Tibial nerve (tissue), 4 donors: ENCODE results near the gene DISP3. TPM values are rescaled to one million over a fixed set of nuclear protein-coding genes. Genes with fewer than 3 reads are reported as not detected.

Source experiments
- DNase-seq, 2 donors: peaks; one replicate each; pipeline ENCODE4 v3.0.0-alpha.2; 2019; ENCODE audit warnings: low spot score in 2 of 2
- H3K27ac ChIP-seq, 4 donors: fragments of 200-600 bp; sonication (generic) in 3 of 4; one replicate each; pipeline ENCODE4 v1.5.1; 2017 to 2019; ENCODE audit warnings: mild to moderate bottlenecking in 1 of 4
- H3K27me3 ChIP-seq, 2 donors: fragments of 200-600 bp; sonication (generic) in 1 of 2; one replicate each; pipeline versions ENCODE4 v1.5.1 to v1.6.0; 2017 to 2019
- H3K36me3 ChIP-seq, 3 donors: fragments of 200-600 bp; sonication (generic); one replicate each; pipeline ENCODE4 v1.5.1; 2018 to 2019
- H3K4me1 ChIP-seq, 4 donors: fragments of 200-600 bp; sonication (generic) in 3 of 4; one replicate each; pipeline ENCODE4 v1.5.1; 2017 to 2019
- H3K4me3 ChIP-seq, 4 donors: fragments of 200-600 bp; sonication (generic) in 3 of 4; one replicate each; pipeline ENCODE4 v1.5.1; 2017 to 2019; ENCODE audit warnings: mild to moderate bottlenecking in 1 of 4, moderate library complexity in 1 of 4
- H3K9me3 ChIP-seq, 4 donors: fragments of 200-600 bp; sonication (generic) in 3 of 4; one replicate each; pipeline ENCODE4 v1.5.1; 2017 to 2019
- EP300 ChIP-seq, 2 donors: sonication (generic); formaldehyde crosslinking; IDR thresholded peaks; one replicate each; pipeline ENCODE4 v1.6.1; 2017; ENCODE audit warnings: antibody characterized with exemption in 2 of 2, mild to moderate bottlenecking in 1 of 2
- POLR2A ChIP-seq, 2 donors: fragments of 450-650 bp; IDR thresholded peaks; one replicate each; pipeline ENCODE4 v1.6.1; 2017; ENCODE audit warnings: antibody characterized with exemption in 2 of 2, mild to moderate bottlenecking in 2 of 2, moderate library complexity in 2 of 2
- WGBS, 2 donors: methylation state at CpG; one replicate each; pipeline ENCODE4 v1.1.5; 2018; 5-methylcytosine and 5-hydroxymethylcytosine counted together
- total RNA-seq, 4 donors: library from RNA; depleted of rRNA; stranded (reverse); fragments of >200 nt; gene quantifications; one replicate each; pipeline ENCODE4 v1.1.0, GENCODE V29; 2016
- TF ChIP-seq, protein P1 (sequence below), 5 experiments: fragments of 200-600 bp in 3 of 5; fragments of 450-650 bp in 2 of 5; sonication (generic) in 3 of 5; IDR thresholded peaks; one replicate each; pipeline ENCODE4 v1.5.1; 2016 to 2019; ENCODE audit warnings: antibody characterized with exemption in 5 of 5, mild to moderate bottlenecking in 3 of 5, moderate library complexity in 2 of 5

DISP3 gene
- total RNA-seq, 4 donors from 2014 or later, result 0.59 TPM; not detected in 3

DNA sequence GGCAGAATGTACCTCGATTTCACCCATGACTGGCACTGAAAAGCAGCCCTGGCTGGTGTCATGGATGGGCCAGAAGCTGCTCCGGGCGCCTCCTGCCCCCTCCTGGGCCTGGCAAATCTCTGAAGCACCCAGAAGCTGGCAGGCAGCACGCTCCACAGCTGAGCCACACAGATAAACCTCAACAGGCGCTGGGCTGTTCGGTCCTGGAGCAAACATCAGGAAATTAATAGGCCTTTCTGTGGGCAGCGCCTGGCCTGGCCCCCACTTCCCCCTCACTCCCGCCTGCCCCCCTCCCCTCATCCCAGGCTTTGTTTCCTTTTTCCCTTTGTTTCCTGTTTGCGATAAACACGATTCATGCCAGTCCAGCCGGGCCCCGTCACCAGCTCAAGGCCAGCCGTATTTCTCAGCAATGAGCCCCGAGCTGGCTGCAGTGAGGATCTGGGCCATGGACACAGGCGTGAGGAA is 20.1 kb upstream of the DISP3 start:
- Histone ChIP-seq H3K4me1 (peaks cover 0 to 10% (median 0%) of the 10 kb centered on the region in 4 donors), H3K4me3 (no peak overlapping the region), H3K36me3 (no peaks in the 10 kb centered on the region), H3K27ac (peak overlapping the region in 1 of 4 donors; percentile 70), H3K27me3 (peaks cover 0 to 54% of the 10 kb centered on the region in 2 donors), H3K9me3 (no peaks in the 10 kb centered on the region)
- no peak for DNase-seq
- 19 to 20% methylated on average over 14 of the region's 15 CpGs for WGBS, 2 donors
- TF ChIP-seq, protein P1, sequence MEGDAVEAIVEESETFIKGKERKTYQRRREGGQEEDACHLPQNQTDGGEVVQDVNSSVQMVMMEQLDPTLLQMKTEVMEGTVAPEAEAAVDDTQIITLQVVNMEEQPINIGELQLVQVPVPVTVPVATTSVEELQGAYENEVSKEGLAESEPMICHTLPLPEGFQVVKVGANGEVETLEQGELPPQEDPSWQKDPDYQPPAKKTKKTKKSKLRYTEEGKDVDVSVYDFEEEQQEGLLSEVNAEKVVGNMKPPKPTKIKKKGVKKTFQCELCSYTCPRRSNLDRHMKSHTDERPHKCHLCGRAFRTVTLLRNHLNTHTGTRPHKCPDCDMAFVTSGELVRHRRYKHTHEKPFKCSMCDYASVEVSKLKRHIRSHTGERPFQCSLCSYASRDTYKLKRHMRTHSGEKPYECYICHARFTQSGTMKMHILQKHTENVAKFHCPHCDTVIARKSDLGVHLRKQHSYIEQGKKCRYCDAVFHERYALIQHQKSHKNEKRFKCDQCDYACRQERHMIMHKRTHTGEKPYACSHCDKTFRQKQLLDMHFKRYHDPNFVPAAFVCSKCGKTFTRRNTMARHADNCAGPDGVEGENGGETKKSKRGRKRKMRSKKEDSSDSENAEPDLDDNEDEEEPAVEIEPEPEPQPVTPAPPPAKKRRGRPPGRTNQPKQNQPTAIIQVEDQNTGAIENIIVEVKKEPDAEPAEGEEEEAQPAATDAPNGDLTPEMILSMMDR (IDR thresholded peaks at IDR 0.05), result no peak
- TF ChIP-seq EP300 (IDR thresholded peaks at IDR 0.05), result no peak
- TF ChIP-seq POLR2A (IDR thresholded peaks at IDR 0.05), result no peak

DNA sequence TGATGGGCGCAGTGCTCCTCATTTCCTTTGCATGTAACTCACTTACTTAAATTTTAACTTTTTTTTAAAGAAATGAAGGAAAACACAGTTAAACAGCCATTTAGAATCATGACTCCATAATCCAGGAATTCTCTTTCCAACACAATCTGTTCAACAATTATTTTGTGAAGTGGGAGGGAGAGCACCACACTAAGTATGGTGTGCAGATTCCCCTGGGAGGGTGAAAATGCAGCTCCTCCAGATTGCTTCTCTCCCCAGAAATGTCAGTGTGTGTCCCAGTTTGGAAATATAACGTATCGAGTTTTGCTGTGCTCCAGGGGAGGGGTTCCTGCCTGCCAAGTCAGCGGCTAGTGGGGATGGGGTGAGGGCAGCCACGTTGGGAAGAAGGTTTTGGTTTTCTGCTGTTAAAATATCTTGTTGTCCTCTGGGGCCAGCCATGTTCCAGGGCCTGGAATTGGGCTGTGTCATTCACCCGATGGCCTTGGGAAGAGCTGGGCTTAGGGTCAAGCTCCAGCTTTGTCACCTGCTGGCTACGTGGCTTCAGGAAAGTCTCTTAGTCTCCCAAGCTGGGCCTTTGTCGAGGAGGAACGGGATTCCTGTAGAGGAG is 17.3 kb upstream of the DISP3 start:
- peaks cover 0 to 42% of the 10 kb centered on the region in 2 donors for H3K27me3 ChIP-seq
- 56 to 60% methylated on average over 9 of the region's 9 CpGs for WGBS, 2 donors

DNA sequence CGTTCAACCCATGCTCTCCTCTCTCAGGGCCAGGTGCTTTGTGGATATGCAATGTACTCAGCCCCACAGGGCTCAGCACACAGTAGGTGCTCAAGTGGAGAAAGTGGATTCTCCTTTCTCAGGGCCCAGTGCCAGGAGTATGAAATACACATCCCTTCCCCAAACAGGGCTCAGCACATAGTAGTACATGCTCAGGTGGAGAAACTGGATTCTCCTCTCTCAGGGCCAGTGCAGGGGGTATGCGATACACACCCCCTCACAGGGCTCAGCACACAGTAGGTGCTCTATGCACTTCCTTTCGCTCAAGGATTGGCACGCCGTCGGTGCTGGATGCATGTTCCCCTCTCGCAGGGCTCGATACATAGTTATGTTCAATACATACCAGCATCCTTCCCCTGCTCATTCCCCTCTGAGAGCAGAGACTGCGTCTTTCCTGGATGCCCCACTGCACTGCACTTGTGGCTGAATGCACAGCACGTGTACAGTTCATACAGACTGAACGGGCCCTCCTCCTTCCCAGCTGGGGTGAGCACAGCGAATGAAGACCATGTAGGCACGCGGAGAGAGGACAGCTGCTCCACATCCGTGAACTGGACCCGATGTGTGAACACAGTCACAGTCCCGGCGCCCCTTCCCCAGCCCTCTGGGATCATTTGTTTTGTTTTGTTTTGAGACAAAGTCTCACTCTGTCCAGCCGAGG is 16.6 kb upstream of the DISP3 start:
- TF ChIP-seq, protein P1 (IDR thresholded peaks at IDR 0.05), result no peak
- TF ChIP-seq EP300 (IDR thresholded peaks at IDR 0.05) (no peak), POLR2A (IDR thresholded peaks at IDR 0.05) (no peak)
- Histone ChIP-seq H3K36me3 (no peaks in the 10 kb centered on the region), H3K27ac (no peak overlapping the region), H3K4me3 (no peak overlapping the region), H3K9me3 (no peaks in the 10 kb centered on the region), H3K27me3 (peaks cover 0 to 42% of the 10 kb centered on the region in 2 donors), H3K4me1 (peaks cover 0 to 10% (median 0%) of the 10 kb centered on the region in 4 donors)
- WGBS, 2 donors, result 54 to 56% methylated on average over 18 to 19 of the region's 19 CpGs
- DNase-seq, result no peak

More for the DNA sequence above, 17.3 kb upstream of the DISP3 start:
- TF ChIP-seq POLR2A (IDR thresholded peaks at IDR 0.05) (no peak), EP300 (IDR thresholded peaks at IDR 0.05) (no peak)
- TF ChIP-seq, protein P1 (IDR thresholded peaks at IDR 0.05), result no peak
- Histone ChIP-seq H3K9me3 (no peaks in the 10 kb centered on the region), H3K36me3 (no peaks in the 10 kb centered on the region), H3K27ac (no peak overlapping the region), H3K4me3 (no peak overlapping the region), H3K4me1 (peaks cover 0 to 10% (median 0%) of the 10 kb centered on the region in 4 donors)
- DNase-seq, result no peak

DNA sequence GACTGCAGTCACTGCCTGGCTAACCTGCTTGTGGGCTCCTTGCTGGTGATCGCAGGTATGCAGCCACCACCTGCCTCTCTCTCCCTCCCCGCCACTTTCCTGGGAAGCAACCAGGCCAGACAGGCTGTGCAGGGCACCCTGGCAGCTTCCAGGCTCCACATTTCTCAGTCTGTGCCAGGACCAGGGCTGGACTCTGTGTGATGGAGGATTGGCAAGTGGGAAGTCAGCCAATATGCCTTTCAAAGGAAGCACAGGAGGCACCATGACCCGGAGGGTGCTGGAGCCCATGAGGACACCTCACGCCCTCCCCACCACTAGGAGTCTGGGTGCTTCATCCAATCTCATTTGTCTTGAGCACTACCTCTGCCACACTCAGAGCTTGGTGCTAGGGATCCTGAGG is 15.8 kb upstream of the DISP3 start:
- peaks cover 0 to 42% of the 10 kb centered on the region in 2 donors for H3K27me3 ChIP-seq
- no peaks in the 10 kb centered on the region for H3K36me3 ChIP-seq
- no peak overlapping the region for H3K27ac ChIP-seq
- peaks cover 0 to 10% (median 0%) of the 10 kb centered on the region in 4 donors for H3K4me1 ChIP-seq
- no peaks in the 10 kb centered on the region for H3K9me3 ChIP-seq
- TF ChIP-seq, protein P1 (IDR thresholded peaks at IDR 0.05), result no peak
- TF ChIP-seq POLR2A (IDR thresholded peaks at IDR 0.05) (no peak), EP300 (IDR thresholded peaks at IDR 0.05) (no peak)
- no peak for DNase-seq
- H3K4me3 ChIP-seq, result no peak overlapping the region
- WGBS, 2 donors, result 61 to 68% methylated on average over 3 to 4 of the region's 4 CpGs

DNA sequence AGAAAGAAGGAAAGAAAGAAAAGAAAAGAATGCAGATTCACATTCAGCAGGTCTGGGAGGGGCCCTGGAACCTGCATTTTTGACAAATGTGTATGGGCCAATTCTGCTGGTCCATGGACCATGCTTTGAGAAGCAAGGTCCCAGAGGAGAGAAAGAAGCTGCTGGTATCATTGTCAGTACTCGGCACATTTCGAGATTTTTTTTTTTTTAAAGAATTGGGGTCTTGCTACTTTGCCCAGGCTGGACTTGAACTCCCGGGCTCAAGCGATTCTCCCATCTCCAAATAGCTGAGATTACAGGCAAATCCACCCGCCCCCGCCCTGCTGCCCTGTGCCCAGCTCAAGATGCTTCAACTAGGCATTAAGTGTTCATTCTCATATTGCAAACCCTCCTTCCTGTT is 13.6 kb upstream of the DISP3 start:
- TF ChIP-seq POLR2A (IDR thresholded peaks at IDR 0.05) (no peak), EP300 (IDR thresholded peaks at IDR 0.05) (no peak)
- TF ChIP-seq, protein P1 (IDR thresholded peaks at IDR 0.05), result no peak
- H3K4me3 ChIP-seq, result no peak overlapping the region
- WGBS, 2 donors, result 80 to 88% methylated on average over 6 of the region's 6 CpGs
- H3K9me3 ChIP-seq, result no peaks in the 10 kb centered on the region
- DNase-seq, result no peak
- no peaks in the 10 kb centered on the region for H3K4me1 ChIP-seq
- H3K27ac ChIP-seq, result no peak overlapping the region
- H3K27me3 ChIP-seq, result peaks cover 0 to 30% of the 10 kb centered on the region in 2 donors
- no peaks in the 10 kb centered on the region for H3K36me3 ChIP-seq
